Measurements from ENCODE around the gene FHOD3. TPM values are rescaled to one million over a fixed set of nuclear protein-coding genes. Genes with fewer than 3 reads are reported as not detected.

The FHOD3 gene
- total and polyA plus RNA-seq, 2 of the 8 experiments (the other 6 are each of a cell fraction or from before 2014, with no cell fraction given): 9.7 to 10.5 TPM

DNA sequence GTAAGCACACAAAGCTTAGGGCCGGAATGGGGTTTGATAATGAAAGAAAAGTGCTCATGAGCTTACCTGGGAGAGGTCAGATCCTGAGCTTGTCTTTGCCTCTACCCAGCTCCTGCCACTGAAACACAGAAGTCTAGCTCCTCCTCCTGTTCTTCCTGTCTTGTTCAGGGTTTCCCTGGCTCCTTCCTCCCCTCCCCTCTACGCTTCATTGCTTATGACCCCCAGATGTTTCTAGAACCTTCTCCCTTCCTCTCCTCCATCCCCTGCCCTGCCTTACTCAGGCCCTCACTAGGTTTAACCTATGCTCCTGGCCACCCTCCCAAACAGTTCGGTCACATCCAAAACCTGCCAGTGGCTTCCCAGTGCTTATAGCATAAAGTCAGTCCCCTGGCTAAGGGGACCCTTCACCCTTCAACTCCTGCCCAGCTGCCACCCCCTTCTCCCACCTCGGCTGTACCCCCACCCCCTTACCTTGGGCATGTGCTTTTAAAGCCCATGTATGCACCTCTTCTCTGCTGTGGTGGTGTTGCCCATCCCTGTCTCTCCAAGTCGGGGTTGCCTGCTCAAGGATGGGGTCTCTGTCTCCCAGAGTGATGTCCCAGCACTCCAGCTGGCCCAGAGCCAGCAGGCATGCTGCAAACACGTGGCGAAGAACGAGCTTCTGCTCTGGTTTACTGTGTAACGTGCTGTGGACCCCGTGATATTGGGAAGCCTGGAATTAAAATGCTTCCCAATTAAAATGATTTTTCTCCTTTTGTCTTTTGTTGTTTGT lies 297.7 kb downstream of the FHOD3 start (continued):
- TF ChIP-seq POU5F1 (IDR thresholded peaks at IDR 0.05; ENCODE audit: low read depth, low read length): no peak
- TF ChIP-seq ATF3 (IDR thresholded peaks at IDR 0.05; ENCODE audit: insufficient read depth, low read depth, low read length): no peak
